ENCODE data around the gene YRDC.

YRDC gene

DNA sequence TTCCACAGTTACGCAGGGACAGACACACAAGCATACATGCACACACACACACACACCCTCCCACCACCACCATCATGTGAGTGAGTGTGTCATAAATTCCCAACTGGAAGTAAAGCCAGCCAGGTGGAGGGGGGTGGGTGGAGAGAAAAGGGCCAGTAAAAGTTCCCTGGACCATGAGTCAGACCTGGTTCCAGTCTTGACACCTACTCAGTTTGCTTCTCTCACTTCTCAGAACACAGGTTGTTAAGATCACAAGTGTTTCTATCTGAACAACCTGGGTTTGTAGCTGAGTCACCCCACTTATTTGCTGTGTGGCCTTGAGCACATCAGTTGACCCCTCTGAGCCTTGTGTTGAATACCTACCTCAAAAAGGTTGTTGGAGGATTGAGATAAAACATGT, 52.7 kb downstream of the YRDC start:
- no peak for DNase-seq (ENCODE audit: low read depth, low spot score)
- H3K4me3 ChIP-seq (ENCODE audit: low read depth, low read length), result no peak overlapping the region
- in situ Hi-C loops (cut with HindIII; ENCODE audit: low sequenced_read_pairs), result no loop called here
- TF ChIP-seq CTCF (IDR thresholded peaks at IDR 0.05; ENCODE audit: low read depth, low read length), result no peak

GRCh38 chr1:37753473-37754321, 54.3 kb downstream of the YRDC start:
- H3K4me3 ChIP-seq (ENCODE audit: low read depth, low read length), result no peak overlapping the region
- DNase-seq (ENCODE audit: low read depth, low spot score), result no peak
- in situ Hi-C loops (cut with HindIII; ENCODE audit: low sequenced_read_pairs), result no loop called here
- TF ChIP-seq CTCF (IDR thresholded peaks at IDR 0.05; ENCODE audit: low read depth, low read length), result no peak
